ENCODE measurements around the gene ZNF750. TPM values are rescaled to one million over a fixed set of nuclear protein-coding genes. Genes with fewer than 3 reads are reported as not detected.

The ZNF750 gene
- polyA plus RNA-seq, 1 donor, result 0.18 TPM

DNA sequence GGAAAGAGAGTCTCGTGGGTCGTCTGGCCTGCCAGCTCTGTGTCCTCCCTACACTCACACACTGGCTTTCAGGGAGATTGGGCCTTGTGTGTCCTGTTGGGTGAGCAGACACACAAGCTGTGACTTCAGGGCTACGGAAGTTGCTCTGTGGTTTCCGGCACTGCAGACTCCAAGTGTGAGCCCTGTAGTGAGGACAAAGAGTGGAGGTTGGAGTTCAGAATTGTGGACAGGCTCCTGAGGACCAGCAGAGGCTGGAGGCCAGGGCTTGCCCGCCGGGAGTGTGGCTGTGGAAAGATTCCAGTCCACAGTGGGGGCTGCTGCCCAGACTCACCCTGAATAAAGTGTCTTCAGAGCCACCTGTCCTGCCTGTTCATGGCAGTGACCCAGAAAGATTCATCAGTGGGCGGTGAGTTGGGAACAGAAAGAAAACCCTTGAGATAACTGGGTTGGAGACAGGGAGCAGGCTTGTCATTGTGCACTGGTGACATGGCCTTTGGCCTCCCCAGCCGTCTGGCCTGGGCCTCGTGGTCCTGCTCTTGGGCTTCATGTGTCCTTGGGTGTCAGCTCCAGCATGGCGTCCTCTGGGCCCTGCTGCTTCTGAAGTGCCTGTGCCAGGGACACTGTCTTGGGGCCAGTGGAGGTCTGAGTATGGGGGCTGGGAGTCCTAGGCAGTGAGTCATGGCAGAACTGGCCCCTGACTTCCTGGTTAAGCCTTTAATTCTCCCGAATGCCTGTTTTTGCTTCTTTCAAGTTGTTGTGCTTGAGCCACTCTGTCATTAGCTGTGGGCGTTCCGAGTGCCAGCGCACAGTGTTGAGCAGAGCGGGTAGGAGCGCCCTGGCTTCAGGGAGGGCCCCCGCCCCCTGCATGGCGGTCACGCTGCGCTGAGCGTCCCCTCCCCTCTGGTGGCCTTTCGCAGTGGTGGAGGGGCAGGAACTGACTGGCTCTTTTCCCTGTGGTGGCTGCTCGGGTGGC, 19.9 kb upstream of the ZNF750 start:
- DNase-seq (ENCODE audit: low read depth), result no peak

DNA sequence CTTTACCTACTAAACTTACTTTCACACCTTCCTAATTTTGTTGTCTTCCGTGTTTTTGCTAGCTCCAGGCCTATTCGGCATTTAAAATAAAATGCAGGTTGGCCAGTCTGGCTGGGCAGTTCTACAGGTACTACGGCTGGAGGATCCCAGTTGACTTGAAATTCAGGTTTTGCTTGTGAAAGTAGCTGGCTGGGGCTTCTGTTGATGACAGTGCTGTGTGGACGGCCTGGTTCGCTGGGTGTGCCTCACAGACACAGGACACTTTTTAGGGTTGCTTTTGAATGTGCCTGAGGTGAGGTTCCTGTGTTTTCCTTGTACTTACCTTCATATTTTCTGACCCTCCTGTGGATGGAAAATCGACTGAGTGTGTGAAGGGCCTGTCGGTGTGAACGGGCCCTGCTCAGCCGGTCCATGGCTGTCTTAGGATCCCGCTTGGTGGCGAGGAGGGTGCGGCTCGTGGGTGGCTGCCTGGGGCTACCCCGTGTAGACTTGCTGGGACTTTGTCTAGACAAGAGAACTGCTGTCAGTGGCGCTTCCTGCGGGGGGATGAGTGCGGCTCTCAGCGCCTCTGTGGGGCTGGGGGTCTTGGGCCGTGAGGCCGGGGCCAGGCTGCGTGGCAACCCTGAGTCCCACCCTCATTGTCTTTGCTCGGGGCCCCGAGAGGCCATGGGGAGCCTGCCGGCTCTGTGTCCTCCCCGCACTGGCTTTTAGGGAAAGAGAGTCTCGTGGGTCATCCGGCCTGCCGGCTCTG, 18.7 kb upstream of the ZNF750 start:
- DNase-seq (ENCODE audit: low read depth), result no peak

DNA sequence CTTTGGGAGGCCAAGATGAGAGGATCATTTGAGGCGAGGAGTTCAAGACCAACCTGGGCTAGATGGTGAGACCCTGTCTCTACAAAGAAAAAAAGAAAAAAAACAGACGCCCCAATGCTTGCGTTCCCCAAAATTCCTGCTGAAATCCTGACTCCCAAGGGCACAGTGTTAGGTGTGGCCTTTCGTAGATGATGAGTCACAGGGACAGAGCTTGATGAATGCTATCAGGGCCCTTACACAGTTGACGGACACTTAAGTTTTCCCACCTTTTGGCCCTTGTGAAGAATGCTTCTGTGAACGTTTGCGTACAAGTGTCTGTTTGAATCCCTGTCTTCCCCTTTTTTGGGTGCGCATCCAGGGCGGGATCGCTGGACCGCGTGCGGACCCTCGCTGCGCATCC, 16.5 kb upstream of the ZNF750 start:
- no peak for DNase-seq (ENCODE audit: low read depth)

DNA sequence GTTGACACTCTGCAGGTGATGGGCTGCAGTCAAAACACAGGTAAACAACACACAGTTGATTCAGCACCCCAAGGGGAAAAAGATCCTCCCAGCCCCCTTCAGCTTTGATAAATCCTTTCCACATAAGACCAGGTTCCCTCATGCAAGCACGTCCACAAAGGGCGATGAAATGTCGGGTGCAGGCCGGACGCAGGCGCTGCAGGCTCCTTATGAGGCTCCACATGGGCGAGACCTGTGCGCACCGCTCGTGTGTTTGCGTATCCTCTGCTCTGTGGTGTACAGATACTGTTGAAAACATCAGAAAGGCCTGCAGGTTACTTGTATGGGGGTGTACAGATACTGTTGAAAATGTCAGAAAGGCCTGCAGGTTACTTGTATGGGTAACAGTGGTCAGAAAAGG, 14.4 kb upstream of the ZNF750 start:
- no peak for DNase-seq (ENCODE audit: low read depth)

DNA sequence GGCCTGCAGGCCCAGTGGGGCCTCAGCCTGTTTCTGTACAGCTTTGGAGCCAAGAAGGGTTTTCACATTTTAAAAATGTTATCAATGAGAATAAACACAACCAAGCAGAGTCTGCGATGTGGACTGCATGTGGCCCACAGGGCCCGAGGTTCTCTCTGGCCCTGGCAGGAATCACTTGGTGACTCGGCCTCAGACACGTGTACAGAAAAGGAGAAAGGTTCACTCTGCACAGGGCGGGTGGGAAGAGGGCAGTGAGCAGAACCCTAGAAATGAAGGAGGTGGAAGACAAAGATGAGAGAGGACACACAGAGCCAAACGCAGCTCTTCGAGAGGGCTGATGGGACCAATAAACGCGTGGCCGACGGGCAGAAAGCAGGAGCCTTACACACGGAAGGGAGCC, 11.6 kb upstream of the ZNF750 start:
- no peak for DNase-seq (ENCODE audit: low read depth)

DNA sequence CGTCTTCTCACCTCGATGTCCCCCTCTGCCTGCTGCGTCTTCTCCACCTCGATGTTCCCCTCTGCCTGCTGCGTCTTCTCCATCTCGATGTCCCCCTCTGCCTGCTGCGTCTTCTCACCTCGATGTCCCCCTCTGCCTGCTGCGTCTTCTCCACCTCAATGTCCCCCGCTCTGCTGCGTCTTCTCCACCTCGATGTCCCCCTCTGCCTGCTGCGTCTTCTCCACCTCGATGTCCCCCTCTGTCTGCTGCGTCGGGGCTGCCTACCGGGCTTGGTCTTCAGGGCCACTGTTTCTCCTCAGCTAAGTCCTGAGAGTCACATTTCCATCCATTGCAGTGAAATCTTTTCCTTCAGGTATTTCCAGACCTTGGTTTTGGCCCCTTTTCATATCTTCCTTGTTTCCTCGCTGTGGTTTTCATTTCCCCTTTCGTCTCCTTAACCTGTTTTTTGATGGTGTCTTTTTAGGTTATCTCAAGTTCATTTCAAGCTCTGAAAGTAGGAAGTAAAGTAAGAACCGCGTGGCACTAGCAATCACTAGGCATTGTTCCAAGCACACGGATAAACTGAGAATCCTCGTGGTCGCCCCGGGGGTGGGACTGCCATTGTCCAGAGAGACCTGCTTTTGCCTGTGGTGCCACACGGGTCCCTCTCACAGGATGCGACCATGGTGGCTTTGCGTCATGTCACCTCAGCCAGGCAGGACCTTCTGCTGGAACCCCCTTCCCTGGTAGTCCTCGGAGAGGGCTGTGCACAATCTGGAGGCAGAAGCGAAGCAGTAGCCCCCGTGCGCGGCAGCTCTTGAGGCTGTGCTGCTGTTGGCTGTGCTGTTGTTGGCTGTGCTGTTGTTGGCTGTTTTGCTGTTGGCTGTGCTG, 9.5 kb upstream of the ZNF750 start:
- DNase-seq (ENCODE audit: low read depth), result no peak

DNA sequence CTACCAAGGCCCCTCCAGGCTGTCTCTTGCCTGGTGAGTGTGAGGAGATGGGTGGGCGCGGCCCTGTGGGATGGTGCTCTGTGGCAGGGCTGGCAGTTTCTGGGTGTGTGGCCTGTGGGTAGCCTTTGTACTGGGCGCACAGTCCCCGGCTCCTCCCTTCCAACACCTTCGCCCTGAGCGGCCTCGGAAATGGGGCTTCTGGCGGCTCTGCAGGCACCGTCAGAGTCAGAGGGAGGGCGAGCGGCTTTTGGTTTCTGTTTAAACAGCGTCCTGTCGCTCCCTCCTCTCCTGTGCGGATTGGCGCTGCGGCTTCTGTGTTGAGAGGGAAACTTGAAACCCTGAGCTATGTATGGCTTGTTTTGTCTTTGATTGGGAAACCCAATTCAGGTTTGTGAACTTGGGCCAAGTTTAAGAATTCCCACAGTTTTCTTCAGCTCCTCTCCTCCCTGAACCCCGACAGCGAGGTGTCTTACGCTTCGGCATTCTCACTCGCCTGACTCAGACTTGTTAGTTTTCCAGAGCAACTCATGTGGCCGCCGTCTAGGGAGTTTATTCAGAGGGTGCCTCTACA, 8.3 kb upstream of the ZNF750 start:
- no peak for DNase-seq (ENCODE audit: low read depth)

DNA sequence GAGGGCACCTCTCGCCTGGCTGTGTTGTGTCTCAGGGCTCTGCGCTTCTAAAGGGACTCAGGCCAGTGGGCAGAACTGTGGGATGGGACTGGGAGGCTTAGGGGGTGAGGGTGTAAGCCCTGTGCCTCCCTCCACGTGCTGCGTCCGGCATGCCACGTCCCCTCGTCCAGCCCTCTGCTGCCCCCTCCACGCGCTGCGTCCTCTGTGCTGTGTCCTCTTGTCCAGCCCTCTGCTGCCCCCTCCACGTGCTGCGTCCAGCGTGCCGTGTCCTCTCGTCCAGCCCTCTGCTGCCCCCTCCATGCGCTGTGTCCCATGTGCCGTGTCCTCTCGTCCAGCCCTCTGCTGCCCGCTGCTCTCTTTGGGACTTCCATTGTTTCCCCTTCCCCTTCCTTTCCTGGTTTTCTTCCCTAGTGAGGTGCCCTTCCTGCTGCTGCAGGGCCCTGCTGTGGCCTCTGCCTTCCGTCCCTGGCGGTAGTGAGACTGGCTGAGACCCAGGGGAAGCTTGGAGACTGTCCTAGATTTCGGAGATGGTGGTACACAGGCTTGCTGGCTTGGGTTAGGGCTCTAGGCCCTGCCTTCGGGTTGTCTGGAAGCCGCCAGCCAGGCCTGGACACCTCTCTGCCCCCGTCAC, 6.4 kb upstream of the ZNF750 start:
- DNase-seq (ENCODE audit: low read depth), result no peak

DNA sequence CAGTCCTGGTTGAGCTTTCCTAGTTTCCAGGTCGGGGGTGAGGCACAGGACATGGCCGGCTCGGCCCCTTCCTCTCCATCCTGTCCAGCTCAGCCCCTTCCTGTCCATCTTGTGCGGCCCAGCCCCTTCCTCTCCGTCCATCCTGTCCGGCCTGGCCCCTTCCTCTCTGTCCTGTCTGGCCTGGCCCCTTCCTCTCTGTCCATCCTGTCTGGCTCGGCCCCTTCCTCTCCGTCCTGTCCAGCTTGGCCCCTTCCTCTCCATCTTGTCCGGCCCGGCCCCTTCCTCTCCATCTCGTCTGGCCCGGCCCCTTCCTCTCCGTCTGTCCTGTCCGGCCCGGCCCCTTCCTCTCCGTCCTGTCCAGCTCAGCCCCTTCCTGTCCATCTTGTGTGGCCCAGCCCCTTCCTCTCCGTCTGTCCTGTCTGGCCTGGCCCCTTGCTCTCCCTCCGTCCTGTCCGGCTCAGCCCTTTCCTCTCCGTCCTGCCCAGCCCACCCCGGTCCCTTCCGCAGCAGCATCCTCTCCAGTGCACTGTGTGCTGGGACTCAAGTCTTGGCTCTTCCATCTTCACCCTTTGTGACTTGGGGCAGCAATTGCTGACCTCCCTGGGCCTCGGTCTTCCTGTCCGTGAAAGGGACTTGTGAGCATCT, 5.5 kb upstream of the ZNF750 start:
- DNase-seq (ENCODE audit: low read depth), result no peak

DNA sequence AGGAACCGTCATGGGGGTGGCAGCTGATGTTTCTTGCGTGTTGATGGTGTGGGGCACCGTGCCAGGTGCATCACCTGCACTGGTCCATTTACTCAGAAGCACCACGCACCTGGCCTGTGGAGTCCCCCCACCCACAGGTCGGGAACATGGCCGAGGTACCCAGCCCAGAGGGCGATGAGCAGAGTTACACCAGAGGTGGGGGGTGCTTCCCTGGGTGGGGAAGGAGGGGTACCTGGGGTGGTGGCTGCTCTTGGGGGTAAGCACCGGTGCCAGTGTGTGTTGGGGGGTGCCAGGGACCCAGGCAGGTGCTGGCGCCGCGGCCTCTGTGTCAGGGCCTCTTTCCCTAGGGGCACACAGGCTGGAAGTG, 5.0 kb upstream of the ZNF750 start:
- DNase-seq (ENCODE audit: low read depth), result no peak

DNA sequence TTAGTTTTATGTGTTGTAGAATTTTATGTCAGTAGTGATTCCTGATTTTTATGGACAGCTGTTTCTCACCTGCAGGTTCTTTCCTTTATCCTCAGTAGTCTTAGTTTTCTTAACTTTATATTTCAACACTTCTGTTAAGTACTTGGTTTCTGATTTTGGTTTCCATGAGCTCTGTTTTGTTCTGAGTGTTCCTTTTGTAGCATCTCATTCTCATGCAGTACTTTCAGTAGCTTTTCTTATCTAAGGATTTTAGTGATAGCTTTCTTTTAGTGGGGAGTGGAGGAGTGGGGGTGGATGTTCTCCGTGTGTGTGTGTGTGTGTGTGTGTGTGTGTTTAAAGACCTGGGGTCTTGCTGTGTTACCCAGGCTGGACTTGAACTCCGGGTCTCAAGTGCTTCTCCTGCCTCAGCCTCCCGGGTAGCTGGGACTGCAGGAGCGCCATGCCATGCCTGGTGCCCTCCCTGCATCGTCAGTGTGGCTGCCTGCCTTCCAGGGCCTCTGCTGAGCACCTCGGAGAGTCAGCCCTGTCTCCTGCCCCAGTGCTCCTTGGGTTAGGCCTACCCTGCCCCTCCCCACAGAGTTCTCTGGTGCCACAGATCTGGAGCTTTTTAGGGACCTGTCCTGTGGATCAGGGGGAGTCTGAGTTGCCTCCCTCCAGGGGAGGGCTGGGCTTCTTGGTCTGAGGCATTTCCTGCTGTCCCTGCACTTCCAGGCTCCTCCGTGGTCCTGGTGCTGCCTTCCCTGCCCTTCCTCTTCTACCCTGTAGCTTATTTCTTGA, 4.3 kb upstream of the ZNF750 start:
- DNase-seq (ENCODE audit: low read depth), result no peak

DNA sequence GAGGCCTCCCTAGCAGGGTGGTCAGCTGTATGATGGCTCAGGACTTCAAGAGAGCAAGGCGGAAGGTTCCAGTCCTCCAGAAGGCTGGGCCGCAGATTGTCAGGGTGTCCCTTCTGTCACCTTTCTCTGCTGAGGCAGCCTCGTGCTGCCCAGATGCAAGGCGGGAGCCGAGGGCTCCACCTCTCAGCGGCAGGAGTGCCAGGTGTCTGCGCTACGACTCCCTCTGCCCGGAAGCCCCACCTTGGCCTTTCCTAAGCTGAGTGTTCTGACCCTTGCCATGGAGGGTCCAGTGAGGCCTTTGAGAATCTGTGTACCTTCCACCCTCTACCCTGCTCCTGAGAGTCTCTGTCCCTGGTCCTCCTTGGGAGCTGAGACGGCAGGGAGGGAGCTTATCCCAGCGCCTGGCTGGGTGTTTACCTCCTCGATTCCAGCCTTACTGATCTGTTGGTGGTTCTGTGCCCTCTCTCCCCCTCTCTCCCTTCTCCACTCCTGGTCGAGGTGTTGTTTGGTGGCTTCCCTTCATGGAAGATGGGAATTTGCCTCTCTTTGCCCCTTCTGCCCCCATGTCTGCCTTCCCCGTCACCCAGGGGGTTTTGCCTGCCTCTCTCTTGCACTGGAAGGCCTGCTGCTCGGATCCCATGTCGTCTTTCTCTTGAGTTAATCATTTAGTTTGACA, 2.2 kb upstream of the ZNF750 start:
- DNase-seq (ENCODE audit: low read depth), result no peak

DNA sequence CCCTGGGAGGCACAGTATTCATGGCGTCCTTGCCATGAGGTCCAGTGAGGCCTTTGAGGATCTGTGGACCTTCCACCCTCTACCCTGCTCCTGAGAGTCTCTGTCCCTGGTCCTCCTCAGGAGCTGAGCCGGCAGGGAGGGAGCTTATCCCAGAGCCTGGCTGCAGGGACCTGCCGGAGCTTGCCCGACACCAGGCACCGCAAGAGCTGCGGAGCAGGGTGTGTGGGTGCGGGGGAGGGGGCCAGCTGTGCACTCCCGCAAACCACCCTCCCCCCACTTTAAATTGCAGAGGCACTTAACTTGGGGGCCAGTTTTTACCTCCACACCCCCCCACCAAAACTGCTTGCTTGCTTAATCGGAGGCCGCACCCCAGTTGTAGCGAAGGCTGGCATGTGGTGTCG, 609 bp upstream of the ZNF750 start:
- DNase-seq (ENCODE audit: low read depth), result no peak

DNA sequence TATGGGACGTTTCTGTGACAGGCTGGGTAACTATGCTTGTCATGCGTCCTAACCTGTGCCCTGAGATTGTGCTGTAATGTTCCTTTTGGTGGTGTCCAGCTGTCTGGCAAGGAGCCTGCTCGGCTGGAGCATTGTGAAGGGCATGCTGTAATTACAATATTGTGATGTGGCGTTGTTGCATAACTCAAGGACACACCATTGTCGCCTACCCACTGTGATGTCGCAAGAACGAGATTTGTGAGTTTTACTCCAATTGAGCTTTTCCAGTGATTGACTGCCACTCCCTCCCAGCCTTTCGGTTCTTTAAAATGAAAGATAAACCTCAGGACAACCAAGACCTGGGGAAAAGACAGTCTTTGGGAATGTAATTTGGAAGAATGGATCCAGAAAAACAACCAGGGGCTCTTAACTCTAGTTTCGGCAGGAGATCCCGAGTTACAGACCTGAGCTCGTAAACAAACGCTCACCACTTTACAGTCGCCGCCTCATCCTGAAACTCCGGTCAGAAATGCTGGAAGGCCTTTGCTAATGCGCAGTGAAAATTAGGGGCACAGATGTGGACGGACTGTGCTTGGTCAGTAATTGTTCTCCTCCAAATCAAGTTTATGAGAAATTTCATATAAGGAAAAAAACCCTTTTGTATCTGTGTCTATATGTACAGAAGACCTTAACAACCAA, 1.3 kb downstream of the ZNF750 start:
- DNase-seq (ENCODE audit: low read depth), result no peak

DNA sequence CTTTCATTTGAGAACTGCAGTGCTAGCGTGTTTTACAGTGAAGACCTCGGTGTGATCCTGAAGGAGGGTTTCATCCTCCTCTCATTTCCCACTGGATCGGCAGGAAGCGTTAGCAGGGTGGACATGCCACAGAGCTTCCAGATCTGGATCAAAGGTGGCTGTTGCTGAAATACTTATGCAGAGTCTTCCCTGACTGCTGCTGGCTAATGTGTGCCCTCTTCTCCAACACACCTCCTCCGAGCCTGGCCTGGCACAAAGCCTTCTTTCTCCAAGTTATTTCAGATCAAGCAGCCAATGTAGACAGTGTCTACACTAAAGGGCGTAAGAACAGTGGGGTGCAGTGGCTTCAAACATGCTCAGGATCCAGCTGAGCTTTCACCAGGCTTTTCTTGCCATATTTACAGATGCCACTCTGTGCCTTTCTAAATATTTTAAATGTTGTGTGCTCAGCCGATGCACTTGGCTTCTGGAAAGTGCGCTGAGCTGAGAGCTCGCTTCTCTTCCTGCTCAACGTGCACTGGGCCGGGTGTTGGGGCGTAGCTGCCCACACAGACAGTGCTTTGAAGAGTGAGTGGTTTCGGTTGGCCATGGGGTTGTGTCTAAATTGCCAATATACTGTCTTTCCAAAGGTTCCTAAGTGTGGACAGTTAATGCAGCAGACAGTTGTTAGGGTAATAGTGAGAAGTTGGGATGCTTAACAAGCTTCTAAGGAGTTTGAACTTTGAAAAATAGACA, 2.1 kb downstream of the ZNF750 start:
- DNase-seq (ENCODE audit: low read depth), result no peak

DNA sequence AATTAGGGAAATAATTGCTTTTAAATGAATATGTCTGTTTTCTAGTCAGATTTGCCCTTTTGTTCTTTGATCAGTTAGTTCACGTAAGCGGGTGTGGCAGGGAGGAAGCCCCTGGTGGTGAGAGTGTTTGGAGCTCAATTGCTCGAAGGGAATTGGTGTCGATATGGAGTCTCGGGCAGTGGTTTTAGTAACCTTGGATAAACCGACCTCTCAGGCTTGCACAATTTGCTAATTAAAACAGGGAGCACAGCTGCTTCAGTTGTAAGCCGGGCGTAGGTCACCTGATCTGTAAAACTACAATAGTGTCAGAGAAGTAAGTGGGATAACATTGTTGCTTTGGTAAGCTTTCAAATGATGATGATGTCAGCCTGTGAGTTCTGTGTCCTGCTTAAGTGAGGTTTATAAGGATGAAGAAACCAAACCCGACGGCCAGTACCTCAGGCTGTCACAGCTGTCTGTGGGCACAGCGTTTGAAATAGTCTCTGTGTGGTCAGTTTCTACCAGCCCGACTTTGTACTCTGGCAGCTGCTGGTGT, 2.9 kb downstream of the ZNF750 start:
- no peak for DNase-seq (ENCODE audit: low read depth)

DNA sequence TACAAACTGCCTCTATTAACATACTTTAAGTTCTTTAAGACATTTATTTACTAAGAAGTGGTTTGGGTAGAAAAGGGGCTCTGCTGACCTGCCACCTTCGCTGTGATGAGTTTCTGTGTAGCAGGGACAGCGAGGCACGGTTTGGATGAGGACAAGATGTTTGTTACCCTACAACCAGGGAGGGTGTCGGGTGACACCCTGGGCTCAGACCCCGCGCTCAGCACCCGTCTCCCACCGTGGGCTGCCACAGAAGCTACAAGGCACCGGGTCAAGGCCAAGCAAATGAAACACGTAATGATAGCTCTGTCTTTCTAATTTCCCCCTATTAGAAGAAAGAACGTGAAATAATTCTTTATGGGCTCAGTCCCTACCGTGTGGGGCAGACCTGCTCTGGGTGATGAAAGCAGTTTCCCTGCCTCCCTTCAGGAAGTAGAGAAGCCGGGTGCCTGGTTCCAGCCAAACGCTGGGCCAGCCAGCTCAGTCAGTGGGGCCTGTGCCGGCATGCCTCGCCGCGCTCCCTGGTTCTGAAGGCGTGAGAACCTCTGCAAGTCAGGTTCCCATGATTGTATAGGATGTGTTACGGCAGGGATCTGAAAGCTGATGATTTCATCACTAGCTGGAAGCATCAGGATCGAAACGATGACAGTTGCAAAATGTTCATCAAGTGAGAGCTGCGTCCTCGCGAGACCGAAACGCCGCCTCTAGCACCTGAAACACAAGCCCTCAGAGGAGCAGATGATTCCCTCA, 3.9 kb downstream of the ZNF750 start:
- DNase-seq (ENCODE audit: low read depth), result no peak

Measured in forelimb muscle (tissue), 1 donor.